ENCODE results near the gene CUL2. TPM values are rescaled to one million over a fixed set of nuclear protein-coding genes. Genes with fewer than 3 reads are reported as not detected.

CUL2 gene
- total and polyA plus RNA-seq, 2 donors (not counting 1 experiment from before 2014, with no cell fraction given): 7.3 to 36.9 TPM

GRCh38 chr10:35007858-35008301 is 82.3 kb downstream of the CUL2 start:
- intact Hi-C loops (cut with micrococcal nuclease): no loop called here
- Histone ChIP-seq H3K9ac (ENCODE audit: low read length) (no peak overlapping the region), H3K79me2 (ENCODE audit: control insufficient read depth, insufficient read depth, low read length) (no peaks in the 10 kb centered on the region), H3K9me3 (ENCODE audit: control extremely low read depth in 1 of 3, control insufficient read depth in 2 of 3, insufficient read depth in 1 of 3, low read length in 2 of 3) (no peaks in the 10 kb centered on the region), H3K4me2 (replicated peaks; ENCODE audit: low read depth, low read length, poor library complexity, severe bottlenecking) (no peak overlapping the region), H3K4me1 (ENCODE audit: control insufficient read depth in 2 of 2, insufficient read depth in 2 of 2, low read length in 2 of 2) (no peaks in the 10 kb centered on the region), H4K20me1 (ENCODE audit: control insufficient read depth, insufficient read depth, low read length, poor library complexity, severe bottlenecking) (no peaks in the 10 kb centered on the region), H3K27me3 (replicated peaks in 1 of 4; ENCODE audit: control extremely low read depth in 1 of 4, control insufficient read depth in 3 of 4, insufficient read depth in 4 of 4, low read length in 3 of 4) (no peaks in the 10 kb centered on the region), H2AFZ (ENCODE audit: insufficient read depth, low read depth, low read length, poor library complexity, severe bottlenecking) (no peak overlapping the region), H3K4me3 (ENCODE audit: control extremely low read depth in 1 of 5, extremely low read depth in 1 of 5, insufficient read depth in 1 of 5, low read depth in 2 of 5, low read length in 4 of 5) (no peak overlapping the region), H3K27ac (ENCODE audit: low read length in 2 of 2) (no peak overlapping the region), H3K36me3 (replicated peaks in 1 of 2; ENCODE audit: control extremely low read depth in 1 of 2, control insufficient read depth in 1 of 2, extremely low read depth in 1 of 2, insufficient read depth in 2 of 2, low read length in 1 of 2) (peaks cover 8 to 35% of the 10 kb centered on the region in 2 experiments)
- no peak for DNase-seq
- Mint-ChIP-seq H3K9me3 (ENCODE audit: insufficient read depth) (no peaks in the 10 kb centered on the region), H3K27ac (no peak overlapping the region), H3K27me3 (no peaks in the 10 kb centered on the region), H3K4me1 (no peaks in the 10 kb centered on the region), H3K4me3 (no peak overlapping the region)
- 91% methylated on average over 3 of the region's 4 CpGs for WGBS (ENCODE audit: insufficient coverage)
- TF ChIP-seq EZH2 (IDR thresholded peaks at IDR 0.05; ENCODE audit: borderline replicate concordance, insufficient read depth, low read depth, low read length, poor library complexity, severe bottlenecking) (no peak), CTCF (IDR thresholded peaks at IDR 0.05) (no peak)
- ChIA-PET POLR2A (no interaction called here), CTCF (no interaction called here)
- no peak for ATAC-seq (ENCODE audit: low read depth)

GRCh38 chr10:35006836-35007235 is 83.3 kb downstream of the CUL2 start:
- no peaks in the 10 kb centered on the region for H3K79me2 ChIP-seq (ENCODE audit: control insufficient read depth, insufficient read depth, low read length)
- DNase-seq (no peak), ATAC-seq (ENCODE audit: low read depth) (no peak)
- H3K4me3 Mint-ChIP-seq: no peak overlapping the region
- TF ChIP-seq EZH2 (IDR thresholded peaks at IDR 0.05; ENCODE audit: borderline replicate concordance, insufficient read depth, low read depth, low read length, poor library complexity, severe bottlenecking) (no peak), CTCF (IDR thresholded peaks at IDR 0.05) (no peak)
- no peak overlapping the region for H3K4me2 ChIP-seq (replicated peaks; ENCODE audit: low read depth, low read length, poor library complexity, severe bottlenecking)
- no peaks in the 10 kb centered on the region for H3K9me3 ChIP-seq (ENCODE audit: control extremely low read depth in 1 of 3, control insufficient read depth in 2 of 3, insufficient read depth in 1 of 3, low read length in 2 of 3)
- H3K4me3 ChIP-seq (ENCODE audit: control extremely low read depth in 1 of 5, extremely low read depth in 1 of 5, insufficient read depth in 1 of 5, low read depth in 2 of 5, low read length in 4 of 5): no peak overlapping the region
- H3K27me3 ChIP-seq (replicated peaks in 1 of 4; ENCODE audit: control extremely low read depth in 1 of 4, control insufficient read depth in 3 of 4, insufficient read depth in 4 of 4, low read length in 3 of 4): no peaks in the 10 kb centered on the region
- H3K27ac ChIP-seq (ENCODE audit: low read length in 2 of 2): no peak overlapping the region
- H3K27ac Mint-ChIP-seq: no peak overlapping the region
- no peaks in the 10 kb centered on the region for H3K4me1 Mint-ChIP-seq
- no peaks in the 10 kb centered on the region for H3K9me3 Mint-ChIP-seq (ENCODE audit: insufficient read depth)
- ChIA-PET POLR2A (no interaction called here), CTCF (interaction anchor here (0.7 kb wide), 2 partner anchors 10 to 12 kb away, joined by 3 read pairs; no protein-coding TSS in a partner anchor)
- intact Hi-C loops (cut with micrococcal nuclease): no loop called here
- no peaks in the 10 kb centered on the region for H3K4me1 ChIP-seq (ENCODE audit: control insufficient read depth in 2 of 2, insufficient read depth in 2 of 2, low read length in 2 of 2)
- H3K27me3 Mint-ChIP-seq: no peaks in the 10 kb centered on the region
- no peaks in the 10 kb centered on the region for H4K20me1 ChIP-seq (ENCODE audit: control insufficient read depth, insufficient read depth, low read length, poor library complexity, severe bottlenecking)
- H3K9ac ChIP-seq (ENCODE audit: low read length): no peak overlapping the region
- H3K36me3 ChIP-seq (replicated peaks in 1 of 2; ENCODE audit: control extremely low read depth in 1 of 2, control insufficient read depth in 1 of 2, extremely low read depth in 1 of 2, insufficient read depth in 2 of 2, low read length in 1 of 2): peaks cover 9 to 25% of the 10 kb centered on the region in 2 experiments
- 100% methylated on average over 1 of the region's 4 CpGs for WGBS (ENCODE audit: insufficient coverage)
- H2AFZ ChIP-seq (ENCODE audit: insufficient read depth, low read depth, low read length, poor library complexity, severe bottlenecking): no peak overlapping the region

Measured in B cell (primary cell).